Smooth muscle cell (in vitro differentiated cells): ENCODE data around the gene KPNA1. TPM values are rescaled to one million over a fixed set of nuclear protein-coding genes. Genes with fewer than 3 reads are reported as not detected.
A peak's percentile ranks its signal among the peaks of the same experiment; 100 is the strongest.

Experiments used
- DNase-seq: peaks from one replicate; lab custom pipeline; 2025; ENCODE audit not compliant: unreplicated experiment; lab: John Stamatoyannopoulos, UW
- H2AFZ ChIP-seq: fragments of 200-600 bp; sonication (generic); 2 replicates; pipeline ENCODE4 v1.6.0; 2016; ENCODE audit warnings: antibody characterized with exemption, low read depth, mild to moderate bottlenecking
- H3F3A ChIP-seq: fragments of 200-600 bp; sonication (generic); 2 replicates; pipeline ENCODE4 v1.6.0; 2017; ENCODE audit warnings: antibody characterized with exemption, low read depth
- H3K27ac ChIP-seq: fragments of 200-600 bp; sonication (generic); 2 replicates; pipeline ENCODE4 v1.5.1; 2016; ENCODE audit warnings: low read depth, mild to moderate bottlenecking
- H3K27me3 ChIP-seq: fragments of 200-600 bp; sonication (generic); 2 replicates; pipeline ENCODE4 v1.6.1; 2016; ENCODE audit warnings: low read depth, mild to moderate bottlenecking
- H3K36me3 ChIP-seq: fragments of 200-600 bp; sonication (generic); 2 replicates; pipeline ENCODE4 v1.5.1; 2016; ENCODE audit warnings: low read depth
- H3K4me1 ChIP-seq: fragments of 200-600 bp; sonication (generic); 2 replicates; pipeline ENCODE4 v1.5.1; 2016; ENCODE audit warnings: low read depth
- H3K4me2 ChIP-seq: fragments of 200-600 bp; sonication (generic); 2 replicates; pipeline ENCODE4 v1.6.0; 2016; ENCODE audit warnings: mild to moderate bottlenecking
- H3K4me3 ChIP-seq: fragments of 200-600 bp; sonication (generic); 2 replicates; pipeline ENCODE4 v1.5.1; 2016; ENCODE audit warnings: mild to moderate bottlenecking
- H3K79me2 ChIP-seq: fragments of 200-600 bp; sonication (generic); 2 replicates; pipeline ENCODE4 v1.6.0; 2016; ENCODE audit warnings: low read depth, mild to moderate bottlenecking
- H3K9ac ChIP-seq: fragments of 200-600 bp; sonication (generic); 2 replicates; pipeline ENCODE4 v1.6.0; 2016; ENCODE audit warnings: low read depth
- H3K9me3 ChIP-seq: fragments of 200-600 bp; sonication (generic); replicated peaks from 2 replicates; pipeline ENCODE4 v1.5.1; 2016; ENCODE audit warnings: low read depth
- H4K20me1 ChIP-seq: fragments of 200-600 bp; sonication (generic); 2 replicates; pipeline ENCODE4 v1.6.0; 2016; ENCODE audit warnings: low read depth
- WGBS: methylation state at CpG from one replicate; pipeline ENCODE4 v1.1.7; 2016; ENCODE audit warnings: low lambda C conversion rate; 5-methylcytosine and 5-hydroxymethylcytosine counted together
- polyA plus RNA-seq: library from polyadenylated mRNA; unstranded; fragments of >200 nt; fragmentation: Nextera tagmentation; extraction: Ambion mirVana; gene quantifications from 2 replicates; pipeline ENCODE4 v1.2.1, GENCODE V29; 2016
- total RNA-seq: library from RNA; depleted of rRNA; stranded (reverse); fragments of >200 nt; gene quantifications from 2 replicates; pipeline ENCODE4 v1.2.3, GENCODE V29; 2014
- TF ChIP-seq, protein P1 (sequence below): fragments of 200-600 bp; sonication (generic); IDR thresholded peaks from 2 replicates; pipeline ENCODE4 v1.5.1; 2017; ENCODE audit warnings: borderline replicate concordance, mild to moderate bottlenecking, antibody characterized with exemption; ENCODE audit not compliant: insufficient read depth, poor library complexity, severe bottlenecking

The KPNA1 gene
- total and polyA plus RNA-seq, 2 experiments from 2014 or later: 34.6 to 37.9 TPM

DNA sequence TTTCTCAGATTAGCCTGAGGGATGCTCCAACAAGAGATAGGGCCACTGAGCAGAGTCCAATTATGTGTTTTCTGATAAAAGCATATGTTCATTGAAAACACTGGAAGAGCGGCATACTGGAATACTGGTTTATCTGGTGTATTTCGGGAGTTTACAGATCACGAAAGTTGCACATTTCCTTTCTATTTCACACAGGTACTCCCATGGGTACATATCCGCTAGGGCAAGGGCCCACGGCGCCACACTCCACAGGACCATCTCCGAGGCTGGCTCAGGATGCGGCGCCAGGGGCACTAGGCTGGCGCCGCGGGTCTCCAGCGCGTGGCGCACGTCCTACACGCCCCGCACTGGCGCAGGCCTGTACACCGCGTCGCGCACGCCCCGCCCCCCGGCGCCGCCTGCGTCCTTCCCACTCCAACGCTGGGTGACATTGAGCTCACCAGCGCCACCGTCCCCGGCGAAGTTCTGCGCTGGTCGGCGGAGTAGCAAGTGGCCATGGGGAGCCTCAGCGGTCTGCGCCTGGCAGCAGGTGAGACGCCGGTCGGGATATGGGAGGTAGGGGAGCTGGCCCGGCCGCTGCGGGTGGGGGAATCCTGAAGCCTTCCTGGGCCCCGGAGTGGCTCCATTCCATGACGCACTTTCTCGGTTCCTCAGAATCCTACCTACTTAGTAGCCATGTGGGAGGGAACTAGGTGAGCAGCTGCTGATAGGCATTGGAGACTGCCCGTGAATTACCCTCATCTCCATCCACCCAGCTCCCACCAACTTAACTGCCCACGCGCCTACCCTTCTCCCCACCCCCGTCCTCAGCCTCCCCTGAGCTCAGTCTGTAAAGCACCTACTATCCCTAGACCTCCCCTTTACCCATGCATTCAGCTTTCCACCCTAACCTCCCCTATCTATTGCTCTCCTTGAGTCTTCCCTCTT lies 130.7 kb downstream of the KPNA1 start, which contains the start of gene FAM162A:
Gene FAM162A (plus strand): TSS at position 412 of the 927 bp plus-strand sequence. CDS start 84 bp downstream, at position 496.
- TF ChIP-seq, protein P1, sequence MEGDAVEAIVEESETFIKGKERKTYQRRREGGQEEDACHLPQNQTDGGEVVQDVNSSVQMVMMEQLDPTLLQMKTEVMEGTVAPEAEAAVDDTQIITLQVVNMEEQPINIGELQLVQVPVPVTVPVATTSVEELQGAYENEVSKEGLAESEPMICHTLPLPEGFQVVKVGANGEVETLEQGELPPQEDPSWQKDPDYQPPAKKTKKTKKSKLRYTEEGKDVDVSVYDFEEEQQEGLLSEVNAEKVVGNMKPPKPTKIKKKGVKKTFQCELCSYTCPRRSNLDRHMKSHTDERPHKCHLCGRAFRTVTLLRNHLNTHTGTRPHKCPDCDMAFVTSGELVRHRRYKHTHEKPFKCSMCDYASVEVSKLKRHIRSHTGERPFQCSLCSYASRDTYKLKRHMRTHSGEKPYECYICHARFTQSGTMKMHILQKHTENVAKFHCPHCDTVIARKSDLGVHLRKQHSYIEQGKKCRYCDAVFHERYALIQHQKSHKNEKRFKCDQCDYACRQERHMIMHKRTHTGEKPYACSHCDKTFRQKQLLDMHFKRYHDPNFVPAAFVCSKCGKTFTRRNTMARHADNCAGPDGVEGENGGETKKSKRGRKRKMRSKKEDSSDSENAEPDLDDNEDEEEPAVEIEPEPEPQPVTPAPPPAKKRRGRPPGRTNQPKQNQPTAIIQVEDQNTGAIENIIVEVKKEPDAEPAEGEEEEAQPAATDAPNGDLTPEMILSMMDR: peak; percentile 42
- H3K9me3 ChIP-seq: no peaks in the 10 kb centered on the region
- H2AFZ ChIP-seq: peak within 1 kb of the TSS; percentile 97
- peaks cover 66% of the 10 kb centered on the region for H3K79me2 ChIP-seq
- peak within 1 kb of the TSS; percentile 71 for H3K27ac ChIP-seq
- H3F3A ChIP-seq: no peaks in the 10 kb centered on the region
- H3K27me3 ChIP-seq: no peaks in the 10 kb centered on the region
- H3K4me1 ChIP-seq: peaks cover 20% of the 10 kb centered on the region
- 3% methylated on average over 52 of the region's 52 CpGs for WGBS
- no peaks in the 10 kb centered on the region for H3K36me3 ChIP-seq
- peak within 1 kb of the TSS; percentile 89 for H3K4me2 ChIP-seq
- peak within 1 kb of the TSS; percentile 91 for H3K4me3 ChIP-seq
- H4K20me1 ChIP-seq: peaks cover 34% of the 10 kb centered on the region
- peak; percentile 75 for DNase-seq
- H3K9ac ChIP-seq: peak within 1 kb of the TSS; percentile 80

DNA sequence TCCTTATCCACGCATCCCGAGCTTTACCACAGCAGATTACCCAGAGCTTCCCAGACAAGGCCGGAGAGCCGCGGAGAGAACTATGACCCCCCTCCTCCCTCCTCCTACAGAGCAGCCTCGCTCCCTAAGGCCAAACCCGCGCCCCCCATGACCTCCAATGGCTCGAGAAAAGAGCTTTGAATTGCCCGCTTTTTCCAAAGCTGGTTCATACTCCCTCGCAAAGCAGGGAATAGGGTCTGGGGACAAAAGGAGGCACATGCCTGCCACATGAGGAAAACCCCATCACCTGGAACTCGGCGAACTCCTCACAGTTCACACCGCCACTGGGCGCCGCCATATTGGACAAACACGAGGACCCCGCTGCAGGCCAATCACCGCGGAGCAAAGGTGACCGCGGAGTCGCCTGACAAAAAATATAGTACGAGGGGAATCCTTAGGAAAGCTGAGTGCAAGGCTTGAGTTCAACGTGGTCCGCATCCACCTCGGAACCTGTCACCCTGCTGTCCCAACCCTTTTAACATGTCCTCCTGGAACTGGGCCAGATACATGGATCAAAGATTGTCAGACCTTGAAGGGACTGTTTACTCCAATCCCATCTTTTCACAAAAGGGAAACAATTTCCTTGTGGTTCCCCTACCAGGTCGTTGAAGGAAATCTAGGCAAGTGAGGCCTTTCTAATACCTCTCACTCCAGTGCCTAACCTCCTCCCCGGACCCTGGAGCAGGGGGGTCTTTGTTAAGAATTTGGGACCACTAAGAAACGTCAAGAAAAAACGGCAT lies 131.7 kb downstream of the KPNA1 start, which contains the start of gene MIX23:
Gene MIX23 (minus strand): TSS at position 344 of the 779 bp plus-strand sequence. CDS start 7 bp downstream, at position 337.
- peak within 1 kb of the TSS; percentile 71 for H3K27ac ChIP-seq
- H3K9me3 ChIP-seq: no peaks in the 10 kb centered on the region
- peak within 1 kb of the TSS; percentile 91 for H3K4me3 ChIP-seq
- H3K4me2 ChIP-seq: peak within 1 kb of the TSS; percentile 89
- peak within 1 kb of the TSS; percentile 80 for H3K9ac ChIP-seq
- no peaks in the 10 kb centered on the region for H3K36me3 ChIP-seq
- peaks cover 59% of the 10 kb centered on the region for H3K79me2 ChIP-seq
- peaks cover 20% of the 10 kb centered on the region for H3K4me1 ChIP-seq
- TF ChIP-seq, protein P1: no peak
- WGBS: 2% methylated on average over 31 of the region's 31 CpGs
- H3F3A ChIP-seq: no peaks in the 10 kb centered on the region
- no peaks in the 10 kb centered on the region for H3K27me3 ChIP-seq
- DNase-seq: peak; percentile 33
- H4K20me1 ChIP-seq: peaks cover 28% of the 10 kb centered on the region
- H2AFZ ChIP-seq: peak within 1 kb of the TSS; percentile 97

DNA sequence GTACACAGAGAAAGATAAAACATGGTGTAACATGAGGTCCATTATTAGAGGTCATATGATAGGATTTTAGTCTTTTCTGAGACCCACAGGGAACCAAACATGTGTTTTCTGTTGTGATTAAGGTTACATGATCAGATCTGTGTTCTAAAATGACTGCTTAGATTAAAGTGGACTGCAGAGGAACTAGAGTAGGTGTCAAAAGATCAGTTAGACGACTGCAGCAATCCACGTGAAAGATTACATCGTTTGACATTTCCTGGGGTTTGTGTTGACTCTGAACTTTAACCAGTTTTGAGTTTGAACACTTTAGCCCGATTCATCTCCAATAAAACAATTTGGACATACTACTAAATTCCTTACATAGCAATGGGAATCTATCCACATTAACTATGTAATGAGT lies 136.8 kb downstream of the KPNA1 start:
- Histone ChIP-seq H3K4me2 (no peak overlapping the region), H3K9me3 (no peaks in the 10 kb centered on the region), H2AFZ (no peak overlapping the region), H3F3A (no peaks in the 10 kb centered on the region), H3K27ac (no peak overlapping the region), H3K27me3 (no peaks in the 10 kb centered on the region), H4K20me1 (peaks cover 3% of the 10 kb centered on the region), H3K9ac (no peak overlapping the region), H3K79me2 (peaks cover 37% of the 10 kb centered on the region), H3K4me3 (no peak overlapping the region), H3K36me3 (no peaks in the 10 kb centered on the region), H3K4me1 (peaks cover 8% of the 10 kb centered on the region)
- no peak for DNase-seq
- TF ChIP-seq, protein P1: no peak
- 94% methylated on average over 4 of the region's 4 CpGs for WGBS
